HG02884 (cell line): Measurements from ENCODE around the gene DOCK1.

Experiments
- ATAC-seq: cut with Tn5 transposase; IDR thresholded peaks from one replicate; pipeline ENCODE4 v1.9.1; 2021; ENCODE audit warnings: mild to moderate bottlenecking, moderate library complexity; ENCODE audit not compliant: unreplicated experiment

Gene DOCK1

DNA sequence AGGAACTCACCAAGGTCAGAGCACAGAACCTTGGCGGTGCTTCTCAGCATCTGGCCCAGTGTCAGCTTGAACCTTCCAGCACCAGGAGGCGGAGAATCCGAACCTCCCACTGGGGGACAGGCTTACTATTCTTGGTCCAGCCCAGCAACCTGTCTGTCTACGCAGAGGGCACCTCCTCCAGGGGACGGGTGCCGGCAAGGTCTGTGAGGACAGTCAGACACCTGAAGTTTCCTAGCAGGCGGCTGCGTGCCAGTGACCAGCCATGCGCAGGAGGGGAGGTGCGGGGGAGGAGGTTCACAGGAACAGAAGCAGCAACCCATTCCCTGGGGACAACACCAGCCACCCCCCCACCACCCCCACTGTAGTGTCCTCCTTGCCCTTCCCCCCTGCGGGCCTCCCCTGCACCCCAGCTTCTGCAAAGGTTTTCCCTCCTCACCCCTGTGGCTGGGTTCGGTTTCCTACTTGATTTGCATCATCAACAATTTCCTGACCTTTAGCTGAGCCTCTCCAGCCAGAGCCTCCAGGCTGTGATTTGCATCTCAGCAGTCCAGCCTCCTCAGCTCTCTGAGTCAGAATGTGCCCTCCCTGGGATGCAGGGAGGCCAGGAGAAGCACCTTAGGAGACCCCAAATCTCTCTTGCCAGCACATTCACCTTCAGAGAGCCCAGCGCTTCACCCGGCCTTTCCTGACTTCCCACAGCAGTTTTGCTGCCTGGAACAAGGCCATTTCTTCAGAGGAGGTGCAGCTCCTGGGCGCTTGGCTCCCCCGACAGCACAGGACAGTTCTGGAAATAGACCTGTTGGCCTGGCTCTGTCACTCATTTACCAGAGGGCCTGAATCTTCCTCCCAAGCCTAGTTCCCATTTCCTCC lies 536.4 kb downstream of the DOCK1 start:
- no peak for ATAC-seq

DNA sequence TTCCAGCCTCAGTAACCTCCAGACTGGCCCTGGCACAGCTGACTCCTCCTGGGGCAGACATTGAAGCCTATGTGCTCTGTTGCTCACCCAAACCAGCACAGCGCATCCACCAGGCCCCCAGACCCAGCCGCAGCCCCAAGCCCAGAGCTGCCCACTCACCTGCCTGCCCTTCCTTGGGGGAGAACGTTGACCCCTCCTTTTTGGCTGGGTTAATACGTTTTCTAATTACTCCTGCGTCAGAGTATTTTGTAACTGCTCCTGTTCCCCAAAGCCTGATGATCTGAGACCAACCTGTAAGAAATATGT lies 536.9 kb downstream of the DOCK1 start:
- ATAC-seq, result no peak

DNA sequence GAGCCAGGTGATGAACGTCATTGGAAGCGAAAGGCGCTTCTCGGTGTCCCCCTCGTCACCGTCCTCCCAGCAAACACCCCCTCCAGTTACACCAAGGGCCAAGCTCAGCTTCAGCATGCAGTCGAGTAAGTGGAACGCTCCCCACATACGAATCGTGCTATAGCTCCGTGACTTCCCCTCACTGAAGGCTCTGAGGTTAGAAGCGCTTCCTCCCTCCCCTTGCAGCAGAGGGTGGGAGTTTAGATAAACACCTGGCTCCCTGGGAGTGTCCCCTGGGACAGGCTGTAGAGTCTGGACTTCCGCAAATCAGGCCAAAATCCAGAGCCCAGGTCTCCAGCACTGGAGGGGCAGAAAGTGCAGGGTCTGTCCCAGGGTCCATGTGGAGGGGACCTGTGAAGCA lies 538.9 kb downstream of the DOCK1 start:
- no peak for ATAC-seq

DNA sequence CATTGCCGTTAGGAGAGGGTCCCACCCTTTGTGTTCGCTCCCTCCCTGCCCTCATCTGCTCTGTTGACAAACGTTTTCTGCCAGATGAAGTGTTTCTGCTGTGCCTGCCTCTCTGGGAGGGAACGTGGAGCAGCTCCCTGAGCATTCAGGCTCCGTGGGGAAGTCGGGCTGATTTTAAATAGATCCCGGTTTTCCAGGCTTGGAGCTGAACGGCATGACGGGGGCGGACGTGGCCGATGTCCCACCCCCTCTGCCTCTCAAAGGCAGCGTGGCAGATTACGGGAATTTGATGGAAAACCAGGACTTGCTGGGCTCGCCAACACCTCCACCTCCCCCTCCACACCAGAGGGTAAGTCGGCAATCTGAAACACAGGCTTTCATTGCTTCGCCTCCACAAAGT lies 542.0 kb downstream of the DOCK1 start:
- no peak for ATAC-seq

DNA sequence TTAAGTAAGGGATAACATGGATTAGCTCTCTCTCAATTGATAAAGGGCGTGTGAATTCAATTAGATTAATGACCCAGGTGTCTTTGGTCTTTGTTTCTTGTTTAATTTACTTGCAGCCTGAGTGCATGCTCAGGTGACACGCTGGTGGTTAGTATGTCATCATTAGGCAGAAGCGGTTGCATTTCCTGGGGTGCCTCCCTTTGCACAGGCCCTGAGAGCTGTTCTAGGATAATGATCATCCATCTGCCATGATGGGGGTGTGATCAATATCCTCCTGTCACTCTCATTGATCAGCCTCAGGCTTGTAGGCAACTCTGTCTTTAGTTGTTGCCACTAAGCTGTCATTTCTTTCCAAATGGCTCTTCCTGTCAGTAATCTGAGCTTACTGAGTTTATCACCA lies 544.3 kb downstream of the DOCK1 start:
- ATAC-seq, result no peak

DNA sequence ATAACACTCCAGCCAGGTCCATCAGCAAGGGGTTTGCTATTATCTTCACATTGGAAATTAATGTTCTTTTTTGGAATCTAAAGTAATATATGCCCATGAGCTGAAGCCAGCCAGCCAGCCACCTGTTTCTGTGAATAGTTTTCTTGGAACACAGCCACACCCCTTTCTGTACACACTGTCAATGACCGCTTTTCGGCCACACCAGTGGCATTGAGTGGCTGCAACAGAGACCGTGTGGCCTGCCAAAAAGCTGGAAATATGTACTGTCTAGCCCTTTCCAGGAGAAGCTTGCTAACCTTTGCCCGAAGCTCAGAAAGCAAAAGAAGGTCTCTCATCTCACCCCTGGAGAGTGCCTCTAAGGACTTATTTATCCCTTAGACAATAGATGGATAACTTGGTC lies 545.4 kb downstream of the DOCK1 start:
- no peak for ATAC-seq

DNA sequence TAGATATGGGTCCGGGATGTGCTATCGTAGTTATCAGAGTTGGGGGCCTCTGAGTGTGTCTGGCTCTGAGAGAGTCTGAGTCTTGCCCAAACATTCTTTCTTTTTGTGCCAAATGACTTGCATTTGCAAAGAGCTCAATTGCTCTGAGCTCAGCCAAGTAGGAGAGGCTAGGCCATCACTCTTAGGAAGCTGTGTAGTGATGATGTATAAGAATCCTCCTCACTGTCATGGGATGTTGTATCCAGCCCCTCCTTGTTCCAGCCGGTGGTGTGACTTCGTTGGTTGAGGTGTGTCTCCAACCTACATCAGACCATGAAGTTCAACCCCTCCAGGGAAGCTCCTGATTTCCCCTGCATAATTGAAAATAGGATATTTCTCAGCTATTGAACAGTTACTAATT lies 546.4 kb downstream of the DOCK1 start:
- no peak for ATAC-seq

DNA sequence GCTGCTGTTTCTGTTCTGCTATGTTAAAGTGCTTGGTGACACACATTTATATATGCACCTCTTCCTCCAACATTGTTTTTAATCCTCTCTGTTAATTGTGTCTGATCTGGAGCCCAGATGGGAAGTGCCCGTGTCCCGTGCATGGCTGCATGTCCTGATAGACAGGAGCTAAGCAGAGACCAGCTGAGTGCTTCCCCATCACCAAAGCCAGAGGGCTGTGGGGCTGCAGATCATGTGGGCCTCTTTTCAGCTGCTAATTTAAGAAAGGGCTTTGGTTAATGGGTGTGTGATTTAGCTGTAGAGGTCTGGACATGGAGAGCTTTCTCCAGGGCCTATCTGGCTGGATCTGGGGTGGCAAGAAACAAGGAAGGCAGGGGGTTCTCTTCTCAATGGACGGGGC lies 547.3 kb downstream of the DOCK1 start:
- no peak for ATAC-seq

DNA sequence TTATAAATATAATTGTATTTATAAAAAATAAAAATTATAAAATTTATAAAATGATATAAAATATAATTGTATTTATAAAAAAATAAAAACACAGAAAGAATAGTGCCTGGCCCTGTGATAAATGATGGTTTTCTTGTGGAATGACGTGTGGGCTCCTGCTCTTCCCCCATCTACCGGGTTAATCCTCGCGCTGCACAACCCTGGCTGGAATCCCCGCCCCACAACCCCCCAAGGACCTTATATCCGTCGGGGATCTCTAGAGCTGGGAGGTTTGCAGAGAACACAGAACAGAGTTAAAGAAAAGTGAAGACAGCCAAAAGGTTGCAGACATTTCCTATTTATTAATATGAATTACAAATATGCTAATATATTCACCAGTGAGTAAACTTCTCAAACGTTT lies 548.5 kb downstream of the DOCK1 start:
- ATAC-seq, result no peak

DNA sequence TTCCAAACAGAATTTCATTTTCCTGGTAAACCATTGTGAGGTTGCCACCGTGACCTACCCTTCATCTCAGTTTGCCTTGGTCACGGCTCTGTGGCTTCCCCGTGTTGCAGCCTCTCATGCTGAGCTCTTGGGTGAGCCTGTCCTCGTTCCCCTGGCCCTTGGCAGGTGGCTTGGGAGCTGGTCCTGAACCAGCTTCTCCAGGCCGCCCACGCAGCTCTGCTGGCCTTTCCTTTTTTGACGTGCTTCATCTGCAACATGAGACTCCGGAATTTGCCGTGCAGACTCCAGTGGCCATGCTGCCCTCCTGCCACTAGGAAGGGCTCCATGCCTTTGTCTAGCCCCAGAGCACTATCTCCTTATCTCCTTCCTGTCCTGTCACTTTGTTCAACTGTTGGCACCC lies 550.9 kb downstream of the DOCK1 start:
- ATAC-seq, result no peak

DNA sequence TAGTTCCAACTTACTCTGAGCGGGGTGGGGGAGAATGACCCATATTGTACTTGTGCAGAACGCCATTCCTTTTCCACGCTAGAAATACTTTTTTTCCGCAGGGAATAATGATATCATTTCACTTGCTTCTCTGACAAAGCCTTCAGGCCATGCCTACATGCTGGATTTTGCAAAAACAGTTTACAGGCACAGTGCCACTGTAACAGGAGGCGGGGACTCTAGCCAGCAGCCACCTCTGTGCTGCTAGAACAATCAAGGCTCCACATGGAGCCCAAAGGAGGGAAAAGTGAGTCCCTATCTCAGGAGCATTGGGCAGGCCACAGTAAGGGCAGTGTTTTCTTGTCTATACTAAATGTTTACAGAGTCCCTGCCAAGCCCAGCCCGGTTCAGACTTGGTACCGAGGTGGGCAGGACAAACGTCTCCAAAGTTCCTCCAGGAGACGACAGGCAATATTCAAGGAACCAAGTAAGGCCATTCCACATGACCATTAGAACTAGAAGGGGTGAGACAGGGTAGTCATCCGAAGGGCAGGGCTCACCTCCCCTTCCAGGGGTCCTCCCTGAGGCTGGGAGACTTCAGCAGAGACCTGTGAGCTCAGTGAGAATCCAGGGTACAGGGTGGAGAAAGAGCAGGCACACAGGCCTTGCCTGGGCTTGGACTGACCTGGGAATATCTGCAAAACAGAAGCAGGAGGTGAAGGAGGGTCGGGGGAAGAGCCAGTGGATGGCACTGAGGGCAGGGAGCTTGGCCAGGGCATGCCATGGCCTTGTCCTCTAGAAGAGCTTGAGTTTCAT lies 553.0 kb downstream of the DOCK1 start:
- ATAC-seq, result no peak

DNA sequence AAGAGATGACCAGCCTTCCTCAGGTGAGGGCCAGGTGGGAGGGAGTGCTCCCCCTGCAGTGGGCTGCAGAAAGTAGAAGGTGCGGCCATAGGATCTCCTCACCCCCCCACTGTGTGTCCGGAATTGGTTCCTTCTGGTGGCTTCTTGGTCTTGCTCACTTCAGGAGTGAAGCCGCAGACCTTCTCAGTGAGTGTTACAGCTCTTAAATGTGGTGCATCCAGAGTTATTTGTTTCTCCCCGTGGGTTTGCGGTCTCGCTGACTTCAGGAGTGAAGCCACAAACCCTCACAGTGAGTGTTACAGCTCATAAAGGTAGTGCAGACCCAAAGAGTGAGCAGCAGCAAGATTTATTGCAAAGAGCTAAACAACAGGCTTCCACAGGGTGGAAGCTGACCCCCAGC lies 553.6 kb downstream of the DOCK1 start:
- ATAC-seq, result no peak

DNA sequence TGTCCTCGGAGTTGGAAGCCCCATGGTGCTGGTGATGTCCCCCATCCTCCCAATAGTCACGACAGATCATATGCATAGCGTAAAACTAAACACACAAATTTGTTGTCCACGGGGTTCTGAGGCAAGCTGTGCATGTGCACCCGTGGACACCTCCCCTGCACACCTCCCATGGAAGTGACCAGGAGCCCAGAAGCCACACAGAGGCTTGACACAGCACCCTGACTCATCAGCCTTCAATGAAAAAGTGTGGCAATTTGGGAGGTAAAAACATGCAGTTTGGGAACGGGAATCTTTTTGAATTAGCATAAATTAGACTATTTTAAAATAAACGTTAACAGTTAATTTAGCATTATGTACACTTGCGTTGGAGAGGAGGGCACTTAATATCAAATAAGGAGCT lies 554.7 kb downstream of the DOCK1 start:
- no peak for ATAC-seq

DNA sequence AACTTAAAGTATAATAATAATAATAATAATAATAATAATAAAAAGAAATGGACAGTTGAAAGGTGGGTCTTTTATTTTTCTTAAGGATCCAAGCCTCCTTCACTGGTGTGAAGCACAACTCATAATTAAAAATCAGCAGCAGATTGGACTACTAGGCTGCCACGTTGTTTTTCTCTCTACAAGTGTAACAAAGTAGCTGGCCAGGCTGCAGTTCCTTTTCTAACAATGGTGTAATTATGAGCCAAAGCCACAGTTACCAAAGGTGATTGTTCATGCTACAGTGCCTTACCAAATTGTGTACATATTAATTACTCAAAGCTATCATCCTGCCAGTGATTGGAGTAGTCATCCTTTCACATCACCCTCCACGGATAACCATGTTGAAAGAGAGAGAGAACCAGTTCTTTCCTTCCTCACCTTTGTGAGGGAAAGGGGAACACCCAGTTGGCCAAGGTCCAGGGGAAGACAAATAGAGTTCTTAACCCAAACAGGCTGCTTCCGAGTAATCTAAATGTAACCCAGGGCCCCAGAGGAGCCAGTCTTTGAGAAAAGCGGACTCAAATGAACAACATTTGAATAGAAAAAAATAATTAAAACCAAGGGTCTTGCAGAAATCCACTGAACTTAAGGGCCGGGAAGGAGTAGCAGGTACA lies 557.5 kb downstream of the DOCK1 start:
- no peak for ATAC-seq

DNA sequence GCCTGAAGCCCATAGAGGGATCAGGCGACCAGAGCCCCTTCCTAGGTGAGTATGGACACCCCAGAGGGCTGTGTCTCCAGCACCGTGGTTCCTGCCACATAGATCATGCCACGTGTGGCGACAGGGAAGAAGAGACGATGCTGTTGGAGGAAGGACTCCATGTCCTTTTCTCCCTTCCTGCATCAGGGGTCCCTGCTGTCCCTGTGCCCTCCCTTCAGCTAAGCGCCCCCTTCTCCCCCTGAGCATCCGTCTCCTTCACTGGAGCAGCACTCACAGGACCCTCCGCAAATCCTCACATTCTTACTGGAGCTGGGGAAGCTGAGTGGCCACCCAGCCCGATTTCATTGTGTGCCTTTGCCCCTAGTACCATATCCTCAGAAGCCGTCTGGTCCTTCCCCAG lies 558.3 kb downstream of the DOCK1 start:
- no peak for ATAC-seq

DNA sequence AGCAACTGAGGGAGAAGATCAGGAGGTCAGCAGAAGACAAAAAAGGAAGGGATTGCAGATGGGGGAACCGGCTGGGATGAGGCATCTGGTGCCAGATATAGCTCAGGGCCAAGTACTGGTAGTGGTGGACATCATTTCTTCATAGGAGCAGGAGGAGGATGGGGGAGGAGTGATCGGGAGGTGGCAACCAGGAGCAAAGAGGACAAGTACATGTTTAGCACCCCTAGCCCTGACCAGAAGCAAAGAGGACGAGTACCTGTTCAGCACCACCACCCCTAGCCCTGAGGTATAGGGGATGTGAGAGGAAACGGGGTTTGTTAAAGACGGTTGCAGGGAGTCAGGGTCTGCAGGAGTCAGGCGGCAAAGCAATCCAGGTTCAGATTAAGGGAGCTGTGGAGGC lies 559.3 kb downstream of the DOCK1 start:
- ATAC-seq, result no peak

DNA sequence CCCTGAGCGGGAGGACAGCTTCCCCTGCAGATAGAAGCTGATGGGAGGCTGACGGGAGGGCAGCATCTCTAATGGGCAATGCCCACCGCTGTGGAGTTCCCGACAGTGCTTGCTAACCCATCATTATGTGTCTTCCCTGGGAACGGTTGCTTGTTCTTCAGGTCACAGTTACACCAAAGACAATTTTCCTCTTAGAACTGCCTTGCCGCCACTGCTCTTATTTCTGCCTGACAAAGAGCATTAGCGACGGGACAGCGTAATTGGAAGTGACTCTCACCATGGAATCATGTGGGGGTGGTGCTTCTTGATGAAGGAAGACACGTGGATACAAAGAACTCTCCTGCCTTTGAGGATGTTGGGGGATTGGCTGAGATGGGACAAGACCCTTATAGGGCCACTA lies 562.6 kb downstream of the DOCK1 start:
- ATAC-seq, result no peak

DNA sequence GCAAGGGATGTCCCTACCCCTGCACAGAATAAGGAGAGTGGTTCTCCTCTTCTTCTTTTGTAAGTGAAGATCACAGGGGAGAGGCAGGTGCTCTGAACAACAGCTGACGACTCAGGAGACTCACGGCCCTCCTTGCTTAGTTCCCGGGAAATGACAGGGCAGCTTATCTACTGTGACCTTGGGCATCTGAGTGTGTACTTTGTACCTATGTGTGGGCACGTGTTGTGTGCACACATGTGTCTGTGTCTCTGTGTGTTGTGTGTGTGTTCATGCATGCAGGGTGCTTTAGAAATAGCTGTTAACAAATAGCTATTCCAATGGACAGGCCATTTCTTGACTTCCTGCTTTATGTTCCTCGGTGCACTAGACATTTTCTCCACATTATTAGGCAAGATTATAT lies 563.4 kb downstream of the DOCK1 start:
- no peak for ATAC-seq

DNA sequence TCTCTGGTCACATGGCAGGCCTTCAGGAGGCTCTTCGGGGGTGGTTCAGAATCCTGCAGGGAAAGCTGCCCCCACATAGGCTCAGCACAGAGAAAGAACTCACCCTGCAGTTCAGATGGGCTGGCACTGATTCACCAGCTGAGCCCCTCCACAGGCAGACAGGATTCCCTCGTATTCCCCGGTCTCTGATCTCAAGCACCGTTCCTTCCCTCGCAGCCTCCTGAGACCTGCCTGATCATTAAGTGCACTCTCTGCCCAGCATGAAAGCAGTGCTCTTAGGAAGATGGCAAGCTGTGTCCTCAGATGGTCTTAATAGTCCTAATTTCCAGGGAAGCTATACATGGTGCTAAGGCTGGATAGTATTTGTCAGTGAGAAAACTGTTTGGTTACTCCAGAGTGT lies 565.7 kb downstream of the DOCK1 start:
- ATAC-seq, result no peak

DNA sequence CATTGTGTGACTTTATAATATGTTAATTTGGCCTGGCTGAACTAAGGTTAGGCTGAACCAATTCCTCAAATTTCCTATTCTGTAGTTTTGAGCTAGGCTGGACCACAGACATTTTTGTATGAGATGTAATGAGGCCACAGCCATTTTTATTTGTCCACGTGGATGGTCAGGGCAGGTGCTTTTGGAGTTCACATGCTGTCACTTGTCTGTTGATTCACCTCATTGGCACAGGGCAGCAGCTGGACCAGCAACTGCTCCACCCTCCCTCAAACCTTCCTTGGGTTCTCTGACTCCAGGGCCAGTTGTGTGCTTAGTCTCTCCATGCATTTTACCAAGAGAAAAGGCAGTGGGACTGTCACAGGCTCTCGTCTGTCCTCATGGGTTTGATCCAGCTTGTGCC lies 567.7 kb downstream of the DOCK1 start:
- ATAC-seq, result no peak

DNA sequence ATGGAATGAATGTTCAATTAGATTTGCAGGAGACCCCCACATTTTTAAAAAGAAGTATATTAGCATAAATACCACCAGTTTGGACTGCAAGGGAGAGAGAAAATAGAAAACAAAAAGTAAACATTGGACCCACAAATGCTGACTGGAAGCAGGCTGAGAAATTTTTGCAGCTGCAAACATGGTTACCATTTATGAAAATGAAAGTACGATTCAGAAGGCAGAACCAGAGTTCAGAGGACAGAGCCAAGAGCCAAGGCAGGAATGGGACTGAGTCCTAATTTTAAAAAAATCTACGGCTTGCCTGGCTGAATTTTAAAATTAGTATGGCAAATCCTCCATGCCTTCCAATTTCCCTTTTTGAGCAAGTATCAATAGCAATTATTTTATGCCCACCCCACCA lies 569.3 kb downstream of the DOCK1 start:
- ATAC-seq, result no peak
